Liver (tissue), 3 donors: ENCODE data around the gene MYO6.

ENCODE experiments used
- ATF3 ChIP-seq: IDR thresholded peaks from 2 replicates; pipeline ENCODE4 v1.6.1; 2016; ENCODE audit warnings: antibody characterized with exemption
- CTCF ChIP-seq: fragments of 150-350 bp; IDR thresholded peaks from 2 replicates; pipeline ENCODE4 v1.5.1; 2017; ENCODE audit warnings: improper control_type of control experiment, low read depth, low read length; ENCODE audit not compliant: missing input control
- EGR1 ChIP-seq, 2 donors: IDR thresholded peaks; 2 replicates each; pipeline ENCODE4 v1.6.1; 2016 to 2018; ENCODE audit warnings: antibody characterized with exemption in 2 of 2, low read depth in 2 of 2
- FOXA1 ChIP-seq: IDR thresholded peaks from 2 replicates; pipeline ENCODE4 v1.6.1; 2016; ENCODE audit warnings: antibody characterized with exemption
- GABPA ChIP-seq, 2 donors: IDR thresholded peaks in 1 of 2; conservative IDR thresholded peaks in 1 of 2; 2 replicates each; pipeline ENCODE4 v1.6.1; 2016; ENCODE audit warnings: antibody characterized with exemption in 2 of 2, mild to moderate bottlenecking in 1 of 2, moderate library complexity in 1 of 2
- JUND ChIP-seq, 2 donors: IDR thresholded peaks; 2 replicates each; pipeline ENCODE4 v1.6.1; 2016; ENCODE audit warnings: antibody characterized with exemption in 2 of 2
- MAX ChIP-seq: IDR thresholded peaks from 2 replicates; pipeline ENCODE4 v1.6.1; 2016; ENCODE audit warnings: antibody characterized with exemption
- RAD21 ChIP-seq, 2 donors: IDR thresholded peaks; 2 replicates each; pipeline ENCODE4 v1.6.1; 2016; ENCODE audit warnings: antibody characterized with exemption in 2 of 2, mild to moderate bottlenecking in 2 of 2
- REST ChIP-seq: IDR thresholded peaks from 2 replicates; pipeline ENCODE4 v1.6.1; 2016; ENCODE audit warnings: antibody characterized with exemption, mild to moderate bottlenecking
- RXRA ChIP-seq, 2 donors: IDR thresholded peaks; 2 replicates each; pipeline ENCODE4 v1.6.1; 2017 to 2018; ENCODE audit warnings: antibody characterized with exemption in 2 of 2, mild to moderate bottlenecking in 1 of 2
- SP1 ChIP-seq: IDR thresholded peaks from 2 replicates; pipeline ENCODE4 v1.6.1; 2018; ENCODE audit warnings: antibody characterized with exemption, mild to moderate bottlenecking
- TAF1 ChIP-seq: conservative IDR thresholded peaks from 2 replicates; pipeline ENCODE4 v1.6.1; 2016; ENCODE audit warnings: antibody characterized with exemption, mild to moderate bottlenecking
- YY1 ChIP-seq: IDR thresholded peaks from 2 replicates; pipeline ENCODE4 v1.6.1; 2016; ENCODE audit warnings: antibody characterized with exemption, mild to moderate bottlenecking
- ZBTB33 ChIP-seq: IDR thresholded peaks from 2 replicates; pipeline ENCODE4 v1.6.1; 2016; ENCODE audit warnings: antibody characterized with exemption
- donor health status: healthy.
- donor health status: healthy.

- TF ChIP-seq REST (no peak), CTCF (no peak), RAD21 (IDR thresholded peaks at IDR 0.05) (no peak), YY1 (no peak), SP1 (no peak), ATF3 (no peak), MAX (no peak), GABPA (IDR thresholded peaks at IDR 0.05 in 1 of 2, conservative IDR thresholded peaks at IDR 0.05 in 1 of 2) (no peak), FOXA1 (no peak), TAF1 (no peak), ZBTB33 (no peak), RXRA (IDR thresholded peaks at IDR 0.05) (no peak), JUND (IDR thresholded peaks at IDR 0.05) (no peak), EGR1 (IDR thresholded peaks at IDR 0.05; ENCODE audit: low read depth in 2 of 2) (no peak)
These were observed 173.2 kb downstream of the MYO6 start for GRCh38 chr6:75922226-75922625.
